Endothelial cell of umbilical vein (primary cell): Measurements from ENCODE around the gene GALK2.

Source experiments
- EZH2 ChIP-seq: IDR thresholded peaks from 2 replicates; pipeline ENCODE4 v1.6.1; 2012; ENCODE audit warnings: borderline replicate concordance, low read depth, mild to moderate bottlenecking, moderate library complexity, low read length, inconsistent platforms; ENCODE audit not compliant: severe bottlenecking
- FOS ChIP-seq: IDR thresholded peaks from 2 replicates; pipeline ENCODE4 v1.6.1; 2011; ENCODE audit warnings: mild to moderate bottlenecking, low read length, moderate library complexity, borderline replicate concordance; ENCODE audit not compliant: insufficient read depth
- JUN ChIP-seq: IDR thresholded peaks from 2 replicates; pipeline ENCODE4 v1.6.1; 2011; ENCODE audit warnings: borderline replicate concordance, low read depth; ENCODE audit not compliant: insufficient read length, insufficient read depth
- POLR2A ChIP-seq: IDR thresholded peaks from 2 replicates; pipeline ENCODE4 v1.6.1; 2012; ENCODE audit warnings: low read depth, mild to moderate bottlenecking, control low read depth, low read length
- POLR2AphosphoS5 ChIP-seq: IDR thresholded peaks from 2 replicates; pipeline ENCODE4 v1.6.1; 2012; ENCODE audit warnings: low read depth, mild to moderate bottlenecking, control low read depth, low read length, moderate library complexity; ENCODE audit not compliant: insufficient read depth
- TF ChIP-seq, protein P1 (sequence below), 2 donors: IDR thresholded peaks; 1 replicate in 1 of 2; 2 replicates in 1 of 2; pipeline ENCODE4 v1.5.1; 2011; ENCODE audit warnings: low read length in 2 of 2, mild to moderate bottlenecking in 2 of 2, moderate library complexity in 2 of 2, control low read depth in 1 of 2, inconsistent platforms in 1 of 2, low read depth in 1 of 2; ENCODE audit not compliant: insufficient read depth in 1 of 2; ENCODE audit errors: extremely low read depth in 1 of 2

DNA sequence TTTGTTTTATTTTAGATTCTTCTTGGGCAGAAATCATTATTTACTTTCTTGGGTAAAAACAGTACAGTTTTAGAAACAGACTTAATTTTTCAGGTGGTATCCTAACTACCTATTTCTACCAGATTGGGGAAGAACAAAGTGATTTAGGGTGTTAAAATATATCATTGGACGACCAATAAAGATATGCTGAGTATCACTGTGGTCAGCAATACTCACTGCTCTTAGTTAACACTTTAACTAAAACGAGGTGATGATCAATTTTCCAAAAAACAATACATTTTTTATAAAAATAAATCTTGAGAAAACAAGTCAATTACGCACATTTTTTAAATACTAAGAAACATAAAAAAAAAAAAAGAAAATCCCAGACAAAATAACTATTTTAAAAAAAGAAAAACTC lies 18.2 kb upstream of the GALK2 start:
- TF ChIP-seq, protein P1, sequence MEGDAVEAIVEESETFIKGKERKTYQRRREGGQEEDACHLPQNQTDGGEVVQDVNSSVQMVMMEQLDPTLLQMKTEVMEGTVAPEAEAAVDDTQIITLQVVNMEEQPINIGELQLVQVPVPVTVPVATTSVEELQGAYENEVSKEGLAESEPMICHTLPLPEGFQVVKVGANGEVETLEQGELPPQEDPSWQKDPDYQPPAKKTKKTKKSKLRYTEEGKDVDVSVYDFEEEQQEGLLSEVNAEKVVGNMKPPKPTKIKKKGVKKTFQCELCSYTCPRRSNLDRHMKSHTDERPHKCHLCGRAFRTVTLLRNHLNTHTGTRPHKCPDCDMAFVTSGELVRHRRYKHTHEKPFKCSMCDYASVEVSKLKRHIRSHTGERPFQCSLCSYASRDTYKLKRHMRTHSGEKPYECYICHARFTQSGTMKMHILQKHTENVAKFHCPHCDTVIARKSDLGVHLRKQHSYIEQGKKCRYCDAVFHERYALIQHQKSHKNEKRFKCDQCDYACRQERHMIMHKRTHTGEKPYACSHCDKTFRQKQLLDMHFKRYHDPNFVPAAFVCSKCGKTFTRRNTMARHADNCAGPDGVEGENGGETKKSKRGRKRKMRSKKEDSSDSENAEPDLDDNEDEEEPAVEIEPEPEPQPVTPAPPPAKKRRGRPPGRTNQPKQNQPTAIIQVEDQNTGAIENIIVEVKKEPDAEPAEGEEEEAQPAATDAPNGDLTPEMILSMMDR (IDR thresholded peaks at IDR 0.05; ENCODE audit: extremely low read depth in 1 of 2, insufficient read depth in 1 of 2, low read depth in 1 of 2, low read length in 2 of 2) = no peak
- TF ChIP-seq POLR2AphosphoS5 (no peak), EZH2 (no peak), FOS (no peak), POLR2A (no peak), JUN (no peak)
